Measurements from ENCODE around the gene BLVRB.

- TF ChIP-seq CTCF (IDR thresholded peaks at IDR 0.05; ENCODE audit: extremely low read depth in 1 of 2, insufficient read depth in 1 of 2, low read depth in 1 of 2, low read length in 2 of 2) (no peak), MYC (IDR thresholded peaks at IDR 0.05; ENCODE audit: low read depth, low read length) (no peak), POLR2AphosphoS5 (IDR thresholded peaks at IDR 0.05; ENCODE audit: insufficient read depth, low read depth, low read length) (no peak), JUN (IDR thresholded peaks at IDR 0.05; ENCODE audit: borderline replicate concordance, insufficient read depth, insufficient read length, low read depth) (no peak)
Measured at GRCh38 chr19:40417643-40417981, 47.9 kb downstream of the BLVRB start.
